Caco-2 (cell line): ENCODE results near the gene LRRC28. TPM values are rescaled to one million over a fixed set of nuclear protein-coding genes. Genes with fewer than 3 reads are reported as not detected.

ENCODE experiments used
- BruUV-seq: library from RNA; stranded (reverse); fragments of 400-500 nt; replicated peaks from 2 replicates; lab custom pipeline; 2021; lab: Mats Ljungman, UMichigan
- CTCF ChIA-PET: fragments of 300-600 bp; sonication (Branson Sonifier 250); formaldehyde crosslinking; loops from one replicate; lab custom pipeline; 2022; ENCODE audit warnings: antibody characterized with exemption; lab: Charles Lee
- POLR2A ChIA-PET: fragments of 300-600 bp; sonication (Branson Sonifier 250); formaldehyde crosslinking; loops from one replicate; lab custom pipeline; 2022; ENCODE audit warnings: antibody characterized with exemption; lab: Charles Lee
- DNase-seq, 2 experiments: peaks; one replicate each; pipeline versions ENCODE4 v3.0.0 to v3.0.0-alpha.2; 2020 to 2022
- H3K27me3 ChIP-seq: replicated peaks from 2 replicates; pipeline ENCODE4 v1.6.0; 2011; ENCODE audit warnings: low read length; ENCODE audit not compliant: control insufficient read depth, insufficient read depth
- H3K36me3 ChIP-seq: 2 replicates; pipeline ENCODE4 v1.5.1; 2011; ENCODE audit warnings: low read length; ENCODE audit not compliant: control insufficient read depth, insufficient read depth
- H3K4me1 ChIP-seq: fragments of 250-450 bp; sonication (Bioruptor Pico); 2 replicates; pipeline ENCODE4 v1.5.1; 2020; ENCODE audit warnings: mild to moderate bottlenecking
- H3K4me3 ChIP-seq: 2 replicates; pipeline ENCODE4 v1.5.1; 2011; ENCODE audit warnings: low read depth, mild to moderate bottlenecking, control low read depth, low read length
- H3K9me3 ChIP-seq: fragments of 250-450 bp; sonication (Bioruptor Pico); 2 replicates; pipeline ENCODE4 v1.5.1; 2020; ENCODE audit warnings: mild to moderate bottlenecking, moderate library complexity
- H3K27ac Mint-ChIP-seq: one replicate; pipeline ENCODE4 v1.8.0; 2022; ENCODE audit warnings: mixed read lengths; ENCODE audit not compliant: unreplicated experiment
- H3K27me3 Mint-ChIP-seq: one replicate; pipeline ENCODE4 v1.8.0; 2022; ENCODE audit warnings: mixed read lengths; ENCODE audit not compliant: insufficient read depth, unreplicated experiment
- H3K36me3 Mint-ChIP-seq: one replicate; pipeline ENCODE4 v1.8.0; 2022; ENCODE audit warnings: mild to moderate bottlenecking, mixed read lengths; ENCODE audit not compliant: insufficient read depth, unreplicated experiment
- H3K4me1 Mint-ChIP-seq: one replicate; pipeline ENCODE4 v1.8.0; 2022; ENCODE audit warnings: low read depth, mixed read lengths; ENCODE audit not compliant: unreplicated experiment
- H3K4me3 Mint-ChIP-seq: one replicate; pipeline ENCODE4 v1.8.0; 2022; ENCODE audit warnings: mild to moderate bottlenecking, moderate library complexity, mixed read lengths; ENCODE audit not compliant: unreplicated experiment
- H3K9me3 Mint-ChIP-seq: one replicate; pipeline ENCODE4 v1.8.0; 2022; ENCODE audit warnings: mixed read lengths; ENCODE audit not compliant: unreplicated experiment
- intact Hi-C: fragments of 100-400 bp; cut with micrococcal nuclease; formaldehyde crosslinking; loops from one replicate; pipeline ENCODE4 v1.10.0; 2022; ENCODE audit not compliant: unreplicated experiment
- total RNA-seq: library from RNA; stranded (reverse); gene quantifications from 2 replicates; pipeline ENCODE4 v1.2.3, GENCODE V29; 2022
- TF ChIP-seq, protein P1 (sequence below), 2 experiments: fragments of 200-600 bp in 1 of 2; IDR thresholded peaks; 1 replicate in 1 of 2; 2 replicates in 1 of 2; pipeline versions ENCODE4 v1.5.1 to v1.8.0; 2011 to 2022; ENCODE audit warnings: antibody characterized with exemption in 1 of 2, control low read depth in 1 of 2, inconsistent platforms in 1 of 2, low read depth in 1 of 2, low read length in 1 of 2, mild to moderate bottlenecking in 1 of 2, moderate library complexity in 1 of 2; ENCODE audit not compliant: insufficient read depth in 1 of 2, severe bottlenecking in 1 of 2, unreplicated experiment in 1 of 2

LRRC28 gene
- total RNA-seq, 1 experiment from 2014 or later = 17.8 TPM

DNA sequence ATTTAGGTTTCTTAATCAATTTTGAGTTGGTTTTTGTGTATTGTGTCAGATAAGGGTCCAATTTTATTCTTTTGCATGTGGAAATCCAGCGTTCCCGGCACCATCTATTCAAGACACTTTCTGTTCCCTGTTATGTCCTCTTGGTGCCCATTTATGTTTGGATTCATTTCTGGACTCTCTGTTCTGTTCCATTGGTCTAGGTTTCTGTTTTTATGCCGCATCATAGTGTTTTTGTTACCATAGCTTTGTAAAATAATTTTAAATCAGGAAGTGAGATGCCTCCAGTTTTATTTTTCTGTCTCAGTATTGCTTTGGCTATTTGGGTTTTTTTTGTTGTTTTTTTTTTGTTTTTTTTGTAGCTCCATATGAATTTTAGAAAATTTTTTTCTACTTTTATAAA lies 97.1 kb downstream of the LRRC28 start:
- CTCF ChIA-PET = no interaction called here
- H3K27ac Mint-ChIP-seq = no peak overlapping the region

DNA sequence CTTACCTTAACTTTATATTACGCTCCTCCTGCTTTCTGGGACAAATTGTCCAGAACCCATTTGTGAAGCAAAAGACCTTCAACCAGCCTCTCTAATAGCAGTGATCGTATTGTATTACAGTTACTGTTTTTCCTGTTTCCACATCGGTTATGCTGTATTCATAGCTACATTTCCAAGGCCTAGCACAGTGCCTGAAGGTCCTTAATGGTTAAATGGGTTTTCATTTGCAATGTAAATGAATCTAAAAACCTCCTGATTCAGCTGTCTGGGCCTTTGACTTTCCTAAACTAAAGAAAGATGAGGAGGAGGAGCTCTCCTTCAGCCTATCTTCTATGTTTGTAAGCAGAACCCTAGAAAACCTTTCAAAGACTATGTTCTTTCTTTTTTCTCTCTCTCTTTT lies 99.1 kb downstream of the LRRC28 start:
- CTCF ChIA-PET = no interaction called here
- no peak overlapping the region for H3K27ac Mint-ChIP-seq

More for the DNA sequence above, 97.1 kb downstream of the LRRC28 start:
- Mint-ChIP-seq H3K36me3 (no peaks in the 10 kb centered on the region), H3K27me3 (no peaks in the 10 kb centered on the region), H3K9me3 (peaks cover 12% of the 10 kb centered on the region), H3K4me1 (no peaks in the 10 kb centered on the region), H3K4me3 (no peak overlapping the region)
- TF ChIP-seq, protein P1, sequence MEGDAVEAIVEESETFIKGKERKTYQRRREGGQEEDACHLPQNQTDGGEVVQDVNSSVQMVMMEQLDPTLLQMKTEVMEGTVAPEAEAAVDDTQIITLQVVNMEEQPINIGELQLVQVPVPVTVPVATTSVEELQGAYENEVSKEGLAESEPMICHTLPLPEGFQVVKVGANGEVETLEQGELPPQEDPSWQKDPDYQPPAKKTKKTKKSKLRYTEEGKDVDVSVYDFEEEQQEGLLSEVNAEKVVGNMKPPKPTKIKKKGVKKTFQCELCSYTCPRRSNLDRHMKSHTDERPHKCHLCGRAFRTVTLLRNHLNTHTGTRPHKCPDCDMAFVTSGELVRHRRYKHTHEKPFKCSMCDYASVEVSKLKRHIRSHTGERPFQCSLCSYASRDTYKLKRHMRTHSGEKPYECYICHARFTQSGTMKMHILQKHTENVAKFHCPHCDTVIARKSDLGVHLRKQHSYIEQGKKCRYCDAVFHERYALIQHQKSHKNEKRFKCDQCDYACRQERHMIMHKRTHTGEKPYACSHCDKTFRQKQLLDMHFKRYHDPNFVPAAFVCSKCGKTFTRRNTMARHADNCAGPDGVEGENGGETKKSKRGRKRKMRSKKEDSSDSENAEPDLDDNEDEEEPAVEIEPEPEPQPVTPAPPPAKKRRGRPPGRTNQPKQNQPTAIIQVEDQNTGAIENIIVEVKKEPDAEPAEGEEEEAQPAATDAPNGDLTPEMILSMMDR (IDR thresholded peaks at IDR 0.05; ENCODE audit: insufficient read depth in 1 of 2, low read depth in 1 of 2, low read length in 1 of 2, severe bottlenecking in 1 of 2, unreplicated experiment in 1 of 2) = no peak
- no TSS peak for BruUV-seq
- no peaks in the 10 kb centered on the region for H3K9me3 ChIP-seq
- no peaks in the 10 kb centered on the region for H3K4me1 ChIP-seq
- no peaks in the 10 kb centered on the region for H3K27me3 ChIP-seq
- POLR2A ChIA-PET = no interaction called here
- intact Hi-C loops = no loop called here
- H3K4me3 ChIP-seq = no peak overlapping the region
- DNase-seq = no peak
- no peaks in the 10 kb centered on the region for H3K36me3 ChIP-seq

DNA sequence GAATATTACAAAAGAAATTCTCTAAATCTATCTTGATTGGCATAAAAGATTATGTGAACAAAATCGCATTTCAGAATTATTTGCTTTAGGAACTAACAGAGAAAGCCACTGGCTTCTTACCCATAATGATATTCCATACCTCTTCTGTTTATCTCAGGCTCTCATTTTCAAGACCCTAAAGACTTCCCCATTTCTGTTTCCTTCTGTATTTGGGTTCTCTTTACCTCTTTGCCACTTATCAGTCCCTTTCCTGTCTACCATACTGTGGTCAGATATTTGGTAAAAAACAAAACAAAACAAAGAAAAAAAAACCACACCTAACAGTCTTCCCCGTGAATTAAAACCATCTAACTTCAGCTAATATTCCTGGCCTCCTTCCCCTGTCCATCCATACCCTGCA lies 108.5 kb downstream of the LRRC28 start:
- no peaks in the 10 kb centered on the region for H3K4me1 Mint-ChIP-seq
- H3K4me3 Mint-ChIP-seq = no peak overlapping the region
- Histone ChIP-seq H3K9me3 (no peaks in the 10 kb centered on the region; the same call in 1 of the 2 replicates), H3K27me3 (no peaks in the 10 kb centered on the region), H3K4me3 (no peak overlapping the region), H3K4me1 (no peaks in the 10 kb centered on the region), H3K36me3 (no peaks in the 10 kb centered on the region)
- no peak overlapping the region for H3K27ac Mint-ChIP-seq
- H3K36me3 Mint-ChIP-seq = no peaks in the 10 kb centered on the region
- TF ChIP-seq, protein P1 (IDR thresholded peaks at IDR 0.05; ENCODE audit: insufficient read depth in 1 of 2, low read depth in 1 of 2, low read length in 1 of 2, severe bottlenecking in 1 of 2, unreplicated experiment in 1 of 2) = no peak
- no peak for DNase-seq
- H3K9me3 Mint-ChIP-seq = no peaks in the 10 kb centered on the region
- H3K27me3 Mint-ChIP-seq = no peaks in the 10 kb centered on the region
- no TSS peak for BruUV-seq
- ChIA-PET POLR2A (no interaction called here), CTCF (no interaction called here)
- intact Hi-C loops = loop anchor here (5.0 kb wide), 1 partner anchor 72 kb away; no protein-coding TSS in a partner anchor

More for the DNA sequence above, 99.1 kb downstream of the LRRC28 start:
- no peaks in the 10 kb centered on the region for H3K27me3 Mint-ChIP-seq
- peaks cover 12% of the 10 kb centered on the region for H3K9me3 Mint-ChIP-seq
- H3K4me1 ChIP-seq = no peaks in the 10 kb centered on the region
- H3K27me3 ChIP-seq = no peaks in the 10 kb centered on the region
- H3K36me3 ChIP-seq = no peaks in the 10 kb centered on the region; the same call in 1 of the 2 replicates
- TF ChIP-seq, protein P1 (IDR thresholded peaks at IDR 0.05; ENCODE audit: insufficient read depth in 1 of 2, low read depth in 1 of 2, low read length in 1 of 2, severe bottlenecking in 1 of 2, unreplicated experiment in 1 of 2) = no peak
- H3K4me3 Mint-ChIP-seq = no peak overlapping the region
- BruUV-seq = no TSS peak
- POLR2A ChIA-PET = no interaction called here
- no peak for DNase-seq
- H3K9me3 ChIP-seq = no peaks in the 10 kb centered on the region
- intact Hi-C loops = no loop called here
- H3K36me3 Mint-ChIP-seq = no peaks in the 10 kb centered on the region
- no peak overlapping the region for H3K4me3 ChIP-seq
- no peaks in the 10 kb centered on the region for H3K4me1 Mint-ChIP-seq
